ENCODE measurements around the gene PRKD1.

- TF ChIP-seq SUZ12 (IDR thresholded peaks at IDR 0.05; ENCODE audit: extremely low read depth, insufficient read depth, insufficient read length) (no peak), ZNF274 (IDR thresholded peaks at IDR 0.05; ENCODE audit: low read depth, low read length) (no peak)
Observed at GRCh38 chr14:29654901-29655550, 272.6 kb downstream of the PRKD1 start.
